Right ventricle myocardium superior (tissue), 1 donor: ENCODE data around the gene KREMEN1. TPM values are rescaled to one million over a fixed set of nuclear protein-coding genes. Genes with fewer than 3 reads are reported as not detected.
A peak's percentile ranks its signal among the peaks of the same experiment; 100 is the strongest.
"Not testable (repeated sequence)": the region's sequence is repeated elsewhere in the genome, so short reads cannot be mapped to it uniquely, and the experiment has no call there.

ENCODE experiments used
- ATAC-seq: fragments of 200-7000 bp; cut with Tn5 transposase; one replicate; pipeline ENCODE4 v1.9.1; 2020; ENCODE audit warnings: mild to moderate bottlenecking; ENCODE audit not compliant: poor library complexity
- DNase-seq: peaks from one replicate; pipeline ENCODE4 v3.0.0-alpha.2; 2020
- intact Hi-C: fragments of 100-400 bp; cut with DNase I; formaldehyde crosslinking; loops from one replicate; pipeline ENCODE4 v1.11.2; 2022
- total RNA-seq: library from RNA; stranded (reverse); fragmentation: NEBNext Ultra II Directional; extraction: Animal tissue kit (Norgen Biotek cat#: 25700); gene quantifications from one replicate; pipeline ENCODE4 v1.2.1, GENCODE V29; 2021
- donor health status: DM: no; HTN: yes; CAD: no; lungs with severe emphysema.

The KREMEN1 gene
- total RNA-seq, 1 donor from 2014 or later = 49.9 TPM

GRCh38 chr22:29071261-29072045 is 1.4 kb upstream of the KREMEN1 start:
- intact Hi-C loops = loop anchor here (10.0 kb wide), 1 partner anchor 83 kb away; no protein-coding TSS in a partner anchor
- DNase-seq = peak; percentile 67

GRCh38 chr22:29072193-29072978 is 449 bp upstream of the KREMEN1 start:
- DNase-seq = peak; percentile 93
- peak; percentile 95 for ATAC-seq
- intact Hi-C loops = loop anchor here (10.0 kb wide), 1 partner anchor 82 kb away; no protein-coding TSS in a partner anchor

More at GRCh38 chr22:29071261-29072045, 1.4 kb upstream of the KREMEN1 start:
- peak; percentile 29 for ATAC-seq

GRCh38 chr22:29073618-29074275 is 912 bp downstream of the KREMEN1 start:
- peak; percentile 70 for DNase-seq
- intact Hi-C loops = loop anchor here (10.0 kb wide), 1 partner anchor 81 kb away; no protein-coding TSS in a partner anchor
- peak; percentile 60 for ATAC-seq

GRCh38 chr22:29074276-29074772 is 1.5 kb downstream of the KREMEN1 start:
- ATAC-seq = no peak
- no peak for DNase-seq
- intact Hi-C loops = loop anchor here (10.0 kb wide), 1 partner anchor 80 kb away; no protein-coding TSS in a partner anchor

DNA sequence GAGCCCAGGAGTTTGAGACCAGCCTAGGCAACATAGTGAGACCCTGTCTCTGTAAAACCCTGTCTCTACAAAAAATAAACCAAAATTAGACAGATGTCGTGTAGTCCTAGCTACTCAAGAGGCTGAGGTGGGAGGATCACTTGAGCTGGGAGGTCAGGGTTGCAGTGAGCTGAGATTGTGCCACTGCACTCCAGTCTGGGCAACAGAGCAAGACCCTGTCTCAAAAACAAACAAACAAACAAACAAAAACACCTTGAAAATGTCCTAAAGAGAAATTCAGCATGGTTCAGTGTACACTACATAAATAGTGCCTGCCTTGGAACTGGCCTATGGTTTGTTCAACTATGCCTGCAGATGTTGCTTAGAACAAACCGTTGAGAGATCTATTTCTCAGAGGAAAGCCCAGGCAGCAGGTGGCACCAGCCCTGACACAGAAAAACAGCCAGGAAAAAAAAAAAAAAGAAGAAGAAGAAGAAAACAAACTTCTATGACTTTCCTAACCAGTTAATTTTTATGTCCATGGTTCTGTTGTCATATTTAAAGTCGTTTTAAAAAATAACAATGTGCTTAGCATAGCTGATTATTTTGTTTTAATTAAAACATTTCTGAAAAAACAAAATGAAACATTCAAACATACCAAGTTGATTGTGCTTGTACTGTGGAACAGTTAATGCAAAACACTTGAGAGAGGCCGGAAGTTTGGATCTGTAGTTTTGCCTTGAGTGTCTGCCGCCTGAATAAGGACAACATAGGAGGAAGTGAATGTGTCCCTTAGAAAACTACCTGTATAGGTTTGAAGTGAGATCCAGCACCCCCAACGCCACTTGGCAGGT is 5.4 kb downstream of the KREMEN1 start:
- DNase-seq = no peak
- no peak for ATAC-seq
- intact Hi-C loops = loop anchor here (10.0 kb wide), 1 partner anchor 77 kb away; no protein-coding TSS in a partner anchor

- DNase-seq = no peak
- ATAC-seq = no peak
- intact Hi-C loops = loop anchor here (10.0 kb wide), 1 partner anchor 76 kb away; no protein-coding TSS in a partner anchor
These were observed 6.0 kb downstream of the KREMEN1 start for GRCh38 chr22:29078869-29079207.

DNA sequence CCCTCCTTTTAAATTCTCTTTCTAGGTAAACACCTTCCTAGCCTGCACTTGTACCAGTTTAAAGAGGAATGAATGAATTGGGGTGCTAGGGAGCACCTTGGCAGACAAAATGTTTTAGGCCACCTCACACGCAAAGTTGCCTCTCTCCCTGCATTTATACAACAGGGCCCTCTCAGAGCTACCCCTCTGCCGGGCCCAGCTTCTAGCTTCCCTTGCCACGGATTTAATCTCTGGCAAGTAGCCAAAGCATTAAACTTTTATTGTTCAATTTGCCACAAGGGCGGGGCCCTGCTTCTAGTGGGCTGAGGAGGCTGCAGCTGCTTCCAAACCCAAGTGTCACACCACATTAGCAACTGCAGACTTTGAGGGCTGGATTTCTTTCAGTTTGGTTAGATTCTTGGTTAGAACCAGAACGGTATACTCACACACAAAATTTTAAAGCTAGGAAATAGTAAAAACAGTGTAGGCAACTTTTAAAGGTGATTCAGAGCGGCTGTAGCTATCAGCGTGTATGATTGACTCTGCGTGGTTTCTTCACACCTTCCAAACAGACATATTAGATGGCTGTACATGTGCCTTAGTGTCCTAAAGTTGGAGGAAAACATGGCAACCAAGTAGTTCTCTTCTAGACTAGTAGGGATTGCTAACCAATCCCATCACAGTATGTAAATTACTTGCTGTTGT is 6.5 kb downstream of the KREMEN1 start:
- DNase-seq = no peak
- no peak for ATAC-seq
- intact Hi-C loops = loop anchor here (10.0 kb wide), 1 partner anchor 75 kb away; no protein-coding TSS in a partner anchor

DNA sequence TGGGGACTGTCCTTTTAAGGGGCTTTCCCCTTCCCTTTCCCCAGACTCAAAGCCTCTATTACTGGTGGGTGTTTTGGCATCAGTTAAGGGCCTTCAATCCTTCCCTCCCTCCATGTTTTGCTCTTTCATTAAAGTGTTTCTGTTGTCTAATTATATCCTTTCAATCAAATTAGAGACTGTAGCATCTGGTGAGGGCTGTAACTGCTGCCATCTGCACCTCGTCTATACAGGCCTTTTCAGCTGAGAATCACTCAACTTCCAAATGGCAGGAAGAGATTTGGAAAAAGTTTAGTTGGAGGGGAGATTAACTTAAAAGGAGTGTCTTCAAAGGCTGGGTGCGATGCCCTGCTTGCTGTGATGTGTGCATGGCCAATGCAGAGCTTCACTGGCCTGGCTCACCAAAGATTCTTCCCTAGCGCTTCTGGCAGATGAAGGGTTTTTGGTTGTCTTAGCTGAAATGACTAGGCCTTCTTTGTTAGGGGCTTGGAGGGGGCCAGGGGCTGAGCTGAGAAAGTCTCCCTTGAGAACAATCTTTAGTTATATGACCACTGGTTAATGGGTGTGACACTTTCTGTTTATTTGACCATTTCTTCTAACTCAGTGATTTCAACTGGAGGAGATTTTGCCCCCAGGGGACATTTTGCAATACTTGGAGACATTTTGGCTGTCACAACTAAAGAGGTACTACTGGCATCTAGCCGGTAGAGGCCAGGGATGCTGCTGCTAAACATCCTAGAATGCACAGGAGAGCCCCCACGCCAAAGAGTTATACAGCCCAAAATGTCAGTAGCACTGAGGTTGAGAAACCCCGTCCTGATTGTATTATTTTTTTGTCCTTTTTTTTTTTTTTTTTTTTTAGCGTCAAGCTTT is 7.5 kb downstream of the KREMEN1 start:
- no peak for DNase-seq
- peak; percentile 34 for ATAC-seq
- intact Hi-C loops = no loop called here

DNA sequence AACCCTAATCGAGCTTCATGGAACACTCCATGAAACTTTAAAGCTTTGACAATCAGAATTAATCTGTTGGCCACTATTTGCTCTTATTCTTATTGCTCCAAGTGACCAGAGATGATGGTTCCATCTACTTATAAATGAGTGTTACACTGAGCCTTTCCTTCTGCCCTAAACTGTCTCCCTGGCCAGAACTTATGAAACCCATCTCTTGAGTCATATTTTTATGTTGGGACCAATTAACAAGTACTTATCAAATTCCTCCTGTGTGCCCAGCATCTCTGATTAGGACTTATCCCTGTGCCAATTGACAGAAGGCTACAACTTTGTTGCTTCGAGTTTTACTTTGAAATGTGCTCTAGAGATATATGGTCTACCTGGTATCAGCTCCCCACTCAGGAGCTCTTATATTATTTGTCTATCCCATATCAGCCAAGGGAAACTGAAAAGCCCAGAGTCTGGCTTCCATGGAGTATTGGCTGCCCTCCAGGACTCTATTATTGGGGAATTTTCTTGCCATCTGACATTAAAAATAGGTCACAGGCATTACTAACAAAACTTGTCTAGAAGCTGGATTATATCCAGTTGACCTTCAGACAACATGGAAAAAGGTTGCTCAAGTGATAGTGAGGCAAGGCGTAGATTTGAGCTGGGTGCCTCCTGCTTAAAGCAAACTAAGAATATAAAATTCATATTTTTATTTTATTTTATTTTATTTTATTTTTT is 8.8 kb downstream of the KREMEN1 start:
- DNase-seq (no peak), ATAC-seq (peak; percentile 57)
- intact Hi-C loops = no loop called here

- intact Hi-C loops = no loop called here
These were observed 10.2 kb downstream of the KREMEN1 start for GRCh38 chr22:29082826-29083545.

DNA sequence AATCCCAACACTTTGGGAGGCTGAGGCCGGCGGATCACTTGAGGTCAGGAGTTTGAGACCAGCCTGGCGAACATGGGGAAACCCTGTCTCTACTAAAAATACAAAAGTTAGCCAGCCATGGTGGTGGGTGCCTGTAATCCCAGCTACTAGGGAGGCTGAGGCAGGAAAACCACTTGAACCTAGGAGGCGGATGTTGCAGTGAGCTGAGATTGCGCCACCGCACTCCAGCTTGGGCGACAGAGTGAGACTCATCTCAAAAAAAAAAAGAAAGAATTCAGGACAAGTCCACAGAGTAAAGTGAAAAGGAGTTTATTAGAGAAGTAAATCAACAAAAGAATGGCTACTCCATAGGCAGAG is 10.7 kb downstream of the KREMEN1 start:
- ATAC-seq, intact Hi-C loops: not testable (repeated sequence)
- peak; percentile 51 for DNase-seq

More at GRCh38 chr22:29082826-29083545, 10.2 kb downstream of the KREMEN1 start:
- DNase-seq (no peak), ATAC-seq (no peak)

GRCh38 chr22:29083933-29084591 is 11.2 kb downstream of the KREMEN1 start:
- DNase-seq = no peak
- ATAC-seq = no peak
- intact Hi-C loops = no loop called here

DNA sequence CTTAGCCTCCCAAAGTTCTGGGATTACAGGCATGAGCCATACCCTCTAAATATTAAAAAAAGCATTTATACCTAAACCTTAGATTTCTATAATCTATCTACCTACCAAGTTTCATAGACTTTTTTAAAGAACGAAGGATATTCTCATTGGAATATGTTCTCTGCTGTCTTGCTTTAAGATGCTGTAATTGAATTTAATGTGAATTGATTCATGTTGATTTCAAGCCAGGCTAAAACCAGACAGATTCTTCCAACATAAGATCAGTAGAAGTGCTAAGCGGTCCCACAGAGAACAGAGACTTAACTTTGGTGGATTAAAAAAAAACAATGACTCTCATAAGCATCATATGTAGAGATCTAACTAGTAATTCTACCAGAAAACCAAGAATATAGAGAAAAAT is 14.2 kb downstream of the KREMEN1 start:
- ATAC-seq (no peak), DNase-seq (no peak)
- intact Hi-C loops = no loop called here

DNA sequence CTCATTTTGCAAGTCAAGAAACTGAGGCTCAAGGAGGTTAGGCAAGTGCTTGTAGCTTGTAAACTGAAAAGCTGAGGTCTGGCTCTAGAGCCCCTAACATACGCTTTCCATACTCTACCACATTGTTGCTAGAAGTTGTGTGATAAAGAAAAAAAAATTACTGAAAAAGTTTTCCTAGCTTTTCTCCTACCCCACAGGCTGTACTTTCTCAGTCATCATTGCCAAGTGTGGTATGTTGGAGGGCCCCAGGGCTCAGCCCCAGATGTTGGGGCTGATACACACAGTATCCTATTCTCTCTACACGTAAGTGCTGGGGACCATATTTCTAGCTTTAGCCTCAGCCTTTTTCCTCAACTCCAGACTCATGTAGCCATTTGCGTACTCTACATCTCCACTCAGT is 16.0 kb downstream of the KREMEN1 start:
- intact Hi-C loops = no loop called here
- ATAC-seq = no peak
- DNase-seq = no peak

GRCh38 chr22:29089507-29089906 is 16.7 kb downstream of the KREMEN1 start:
- DNase-seq (no peak), ATAC-seq (no peak)
- intact Hi-C loops = no loop called here
